ENCODE results near the gene PTPRT.

PTPRT gene

GRCh38 chr20:43006651-43007375 is 182.9 kb downstream of the PTPRT start:
- no peaks in the 10 kb centered on the region for H3K36me3 ChIP-seq (ENCODE audit: control insufficient read depth, insufficient read depth, low read length)
- no peak for DNase-seq (ENCODE audit: low read depth, low spot score)
- no peaks in the 10 kb centered on the region for H3K27me3 ChIP-seq (ENCODE audit: control insufficient read depth, insufficient read depth, low read length)
- H3K9me3 ChIP-seq (ENCODE audit: control insufficient read depth, insufficient read depth, low read length): no peaks in the 10 kb centered on the region
- H3K4me3 ChIP-seq (ENCODE audit: low read length): no peak overlapping the region
- WGBS (ENCODE audit: insufficient coverage, insufficient read length): no CpG with 5 or more reads among the region's 5 CpGs
- no peak overlapping the region for H3K27ac ChIP-seq (ENCODE audit: low read length)
- H3K4me1 ChIP-seq (ENCODE audit: control insufficient read depth, insufficient read depth, low read length): no peaks in the 10 kb centered on the region; the same call in 1 of the 2 replicates

GRCh38 chr20:43003318-43003944 is 186.3 kb downstream of the PTPRT start:
- H3K4me3 ChIP-seq (ENCODE audit: low read length): no peak overlapping the region
- H3K4me1 ChIP-seq (ENCODE audit: control insufficient read depth, insufficient read depth, low read length): no peaks in the 10 kb centered on the region; the same call in 1 of the 2 replicates
- H3K36me3 ChIP-seq (ENCODE audit: control insufficient read depth, insufficient read depth, low read length): no peaks in the 10 kb centered on the region
- WGBS (ENCODE audit: insufficient coverage, insufficient read length): no CpG with 5 or more reads among the region's 6 CpGs
- H3K27me3 ChIP-seq (ENCODE audit: control insufficient read depth, insufficient read depth, low read length): no peaks in the 10 kb centered on the region
- H3K27ac ChIP-seq (ENCODE audit: low read length): no peak overlapping the region
- H3K9me3 ChIP-seq (ENCODE audit: control insufficient read depth, insufficient read depth, low read length): no peaks in the 10 kb centered on the region
- no peak for DNase-seq (ENCODE audit: low read depth, low spot score)

- no CpG with 5 or more reads among the region's 2 CpGs for WGBS (ENCODE audit: insufficient coverage, insufficient read length)
- DNase-seq (ENCODE audit: low read depth, low spot score): no peak
- no peaks in the 10 kb centered on the region for H3K9me3 ChIP-seq (ENCODE audit: control insufficient read depth, insufficient read depth, low read length)
- no peak overlapping the region for H3K4me3 ChIP-seq (ENCODE audit: low read length)
- H3K4me1 ChIP-seq (ENCODE audit: control insufficient read depth, insufficient read depth, low read length): no peaks in the 10 kb centered on the region
- H3K27me3 ChIP-seq (ENCODE audit: control insufficient read depth, insufficient read depth, low read length): no peaks in the 10 kb centered on the region
- H3K27ac ChIP-seq (ENCODE audit: low read length): no peak overlapping the region
- H3K36me3 ChIP-seq (ENCODE audit: control insufficient read depth, insufficient read depth, low read length): no peaks in the 10 kb centered on the region
Observed at GRCh38 chr20:42996141-42996540, 193.6 kb downstream of the PTPRT start.

GRCh38 chr20:42988319-42988718 is 201.4 kb downstream of the PTPRT start:
- no CpG with 5 or more reads among the region's 5 CpGs for WGBS (ENCODE audit: insufficient coverage, insufficient read length)
- no peak overlapping the region for H3K4me3 ChIP-seq (ENCODE audit: low read length)

GRCh38 chr20:42987376-42988114 is 202.2 kb downstream of the PTPRT start:
- peaks cover 2% of the 10 kb centered on the region; the same call in 1 of the 2 replicates for H3K4me1 ChIP-seq (ENCODE audit: control insufficient read depth, insufficient read depth, low read length)
- no peak for DNase-seq (ENCODE audit: low read depth, low spot score)
- no peaks in the 10 kb centered on the region for H3K27me3 ChIP-seq (ENCODE audit: control insufficient read depth, insufficient read depth, low read length)
- H3K27ac ChIP-seq (ENCODE audit: low read length): no peak overlapping the region
- no peaks in the 10 kb centered on the region for H3K9me3 ChIP-seq (ENCODE audit: control insufficient read depth, insufficient read depth, low read length)
- H3K36me3 ChIP-seq (ENCODE audit: control insufficient read depth, insufficient read depth, low read length): no peaks in the 10 kb centered on the region
- no CpG with 5 or more reads among the region's 10 CpGs for WGBS (ENCODE audit: insufficient coverage, insufficient read length)
- H3K4me3 ChIP-seq (ENCODE audit: low read length): no peak overlapping the region

More at GRCh38 chr20:42988319-42988718, 201.4 kb downstream of the PTPRT start:
- no peak for DNase-seq (ENCODE audit: low read depth, low spot score)
- no peaks in the 10 kb centered on the region for H3K36me3 ChIP-seq (ENCODE audit: control insufficient read depth, insufficient read depth, low read length)
- H3K4me1 ChIP-seq (ENCODE audit: control insufficient read depth, insufficient read depth, low read length): peaks cover 1% of the 10 kb centered on the region; the same call in 1 of the 2 replicates
- H3K27me3 ChIP-seq (ENCODE audit: control insufficient read depth, insufficient read depth, low read length): no peaks in the 10 kb centered on the region
- no peak overlapping the region for H3K27ac ChIP-seq (ENCODE audit: low read length)
- no peaks in the 10 kb centered on the region for H3K9me3 ChIP-seq (ENCODE audit: control insufficient read depth, insufficient read depth, low read length)

GRCh38 chr20:42986143-42986773 is 203.4 kb downstream of the PTPRT start:
- no peaks in the 10 kb centered on the region for H3K36me3 ChIP-seq (ENCODE audit: control insufficient read depth, insufficient read depth, low read length)
- no peak overlapping the region for H3K27ac ChIP-seq (ENCODE audit: low read length)
- H3K27me3 ChIP-seq (ENCODE audit: control insufficient read depth, insufficient read depth, low read length): no peaks in the 10 kb centered on the region
- no peak for DNase-seq (ENCODE audit: low read depth, low spot score)
- no peak overlapping the region for H3K4me3 ChIP-seq (ENCODE audit: low read length)
- no peaks in the 10 kb centered on the region for H3K9me3 ChIP-seq (ENCODE audit: control insufficient read depth, insufficient read depth, low read length)
- no CpG with 5 or more reads among the region's 9 CpGs for WGBS (ENCODE audit: insufficient coverage, insufficient read length)
- peaks cover 3% of the 10 kb centered on the region for H3K4me1 ChIP-seq (ENCODE audit: control insufficient read depth, insufficient read depth, low read length)

GRCh38 chr20:42985628-42986027 is 204.1 kb downstream of the PTPRT start:
- no peaks in the 10 kb centered on the region for H3K27me3 ChIP-seq (ENCODE audit: control insufficient read depth, insufficient read depth, low read length)
- H3K9me3 ChIP-seq (ENCODE audit: control insufficient read depth, insufficient read depth, low read length): no peaks in the 10 kb centered on the region
- no peaks in the 10 kb centered on the region for H3K36me3 ChIP-seq (ENCODE audit: control insufficient read depth, insufficient read depth, low read length)
- no peak overlapping the region for H3K4me3 ChIP-seq (ENCODE audit: low read length)
- DNase-seq (ENCODE audit: low read depth, low spot score): no peak
- peaks cover 5% of the 10 kb centered on the region for H3K4me1 ChIP-seq (ENCODE audit: control insufficient read depth, insufficient read depth, low read length)
- no CpG with 5 or more reads among the region's 4 CpGs for WGBS (ENCODE audit: insufficient coverage, insufficient read length)
- H3K27ac ChIP-seq (ENCODE audit: low read length): no peak overlapping the region

GRCh38 chr20:42982218-42982617 is 207.5 kb downstream of the PTPRT start:
- no peak for DNase-seq (ENCODE audit: low read depth, low spot score)
- no CpG with 5 or more reads among the region's 6 CpGs for WGBS (ENCODE audit: insufficient coverage, insufficient read length)
- Histone ChIP-seq H3K36me3 (ENCODE audit: control insufficient read depth, insufficient read depth, low read length) (no peaks in the 10 kb centered on the region), H3K4me3 (ENCODE audit: low read length) (no peak overlapping the region), H3K27me3 (ENCODE audit: control insufficient read depth, insufficient read depth, low read length) (no peaks in the 10 kb centered on the region), H3K27ac (ENCODE audit: low read length) (no peak overlapping the region), H3K4me1 (ENCODE audit: control insufficient read depth, insufficient read depth, low read length) (peaks cover 5% of the 10 kb centered on the region), H3K9me3 (ENCODE audit: control insufficient read depth, insufficient read depth, low read length) (no peaks in the 10 kb centered on the region)

GRCh38 chr20:42981253-42981652 is 208.5 kb downstream of the PTPRT start:
- DNase-seq (ENCODE audit: low read depth, low spot score): no peak
- Histone ChIP-seq H3K27ac (ENCODE audit: low read length) (no peak overlapping the region), H3K36me3 (ENCODE audit: control insufficient read depth, insufficient read depth, low read length) (no peaks in the 10 kb centered on the region), H3K27me3 (ENCODE audit: control insufficient read depth, insufficient read depth, low read length) (no peaks in the 10 kb centered on the region), H3K9me3 (ENCODE audit: control insufficient read depth, insufficient read depth, low read length) (no peaks in the 10 kb centered on the region), H3K4me3 (ENCODE audit: low read length) (no peak overlapping the region), H3K4me1 (ENCODE audit: control insufficient read depth, insufficient read depth, low read length) (peaks cover 5% of the 10 kb centered on the region)
- WGBS (ENCODE audit: insufficient coverage, insufficient read length): no CpG with 5 or more reads among the region's 2 CpGs

- peaks cover 5% of the 10 kb centered on the region for H3K4me1 ChIP-seq (ENCODE audit: control insufficient read depth, insufficient read depth, low read length)
- no peaks in the 10 kb centered on the region for H3K27me3 ChIP-seq (ENCODE audit: control insufficient read depth, insufficient read depth, low read length)
- no peaks in the 10 kb centered on the region for H3K9me3 ChIP-seq (ENCODE audit: control insufficient read depth, insufficient read depth, low read length)
- WGBS (ENCODE audit: insufficient coverage, insufficient read length): no CpG with 5 or more reads among the region's 5 CpGs
- no peak overlapping the region for H3K4me3 ChIP-seq (ENCODE audit: low read length)
- H3K27ac ChIP-seq (ENCODE audit: low read length): no peak overlapping the region
- no peaks in the 10 kb centered on the region for H3K36me3 ChIP-seq (ENCODE audit: control insufficient read depth, insufficient read depth, low read length)
- DNase-seq (ENCODE audit: low read depth, low spot score): no peak
Observed at GRCh38 chr20:42979720-42980119, 210.0 kb downstream of the PTPRT start.

Measured in iPS DF 6.9 (cell line).